ENCODE measurements around the gene SHKBP1.
"Not testable (repeated sequence)": the region's sequence is repeated elsewhere in the genome, so short reads cannot be mapped to it uniquely, and the experiment has no call there.

Gene SHKBP1, protein sequence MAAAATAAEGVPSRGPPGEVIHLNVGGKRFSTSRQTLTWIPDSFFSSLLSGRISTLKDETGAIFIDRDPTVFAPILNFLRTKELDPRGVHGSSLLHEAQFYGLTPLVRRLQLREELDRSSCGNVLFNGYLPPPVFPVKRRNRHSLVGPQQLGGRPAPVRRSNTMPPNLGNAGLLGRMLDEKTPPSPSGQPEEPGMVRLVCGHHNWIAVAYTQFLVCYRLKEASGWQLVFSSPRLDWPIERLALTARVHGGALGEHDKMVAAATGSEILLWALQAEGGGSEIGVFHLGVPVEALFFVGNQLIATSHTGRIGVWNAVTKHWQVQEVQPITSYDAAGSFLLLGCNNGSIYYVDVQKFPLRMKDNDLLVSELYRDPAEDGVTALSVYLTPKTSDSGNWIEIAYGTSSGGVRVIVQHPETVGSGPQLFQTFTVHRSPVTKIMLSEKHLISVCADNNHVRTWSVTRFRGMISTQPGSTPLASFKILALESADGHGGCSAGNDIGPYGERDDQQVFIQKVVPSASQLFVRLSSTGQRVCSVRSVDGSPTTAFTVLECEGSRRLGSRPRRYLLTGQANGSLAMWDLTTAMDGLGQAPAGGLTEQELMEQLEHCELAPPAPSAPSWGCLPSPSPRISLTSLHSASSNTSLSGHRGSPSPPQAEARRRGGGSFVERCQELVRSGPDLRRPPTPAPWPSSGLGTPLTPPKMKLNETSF

DNA sequence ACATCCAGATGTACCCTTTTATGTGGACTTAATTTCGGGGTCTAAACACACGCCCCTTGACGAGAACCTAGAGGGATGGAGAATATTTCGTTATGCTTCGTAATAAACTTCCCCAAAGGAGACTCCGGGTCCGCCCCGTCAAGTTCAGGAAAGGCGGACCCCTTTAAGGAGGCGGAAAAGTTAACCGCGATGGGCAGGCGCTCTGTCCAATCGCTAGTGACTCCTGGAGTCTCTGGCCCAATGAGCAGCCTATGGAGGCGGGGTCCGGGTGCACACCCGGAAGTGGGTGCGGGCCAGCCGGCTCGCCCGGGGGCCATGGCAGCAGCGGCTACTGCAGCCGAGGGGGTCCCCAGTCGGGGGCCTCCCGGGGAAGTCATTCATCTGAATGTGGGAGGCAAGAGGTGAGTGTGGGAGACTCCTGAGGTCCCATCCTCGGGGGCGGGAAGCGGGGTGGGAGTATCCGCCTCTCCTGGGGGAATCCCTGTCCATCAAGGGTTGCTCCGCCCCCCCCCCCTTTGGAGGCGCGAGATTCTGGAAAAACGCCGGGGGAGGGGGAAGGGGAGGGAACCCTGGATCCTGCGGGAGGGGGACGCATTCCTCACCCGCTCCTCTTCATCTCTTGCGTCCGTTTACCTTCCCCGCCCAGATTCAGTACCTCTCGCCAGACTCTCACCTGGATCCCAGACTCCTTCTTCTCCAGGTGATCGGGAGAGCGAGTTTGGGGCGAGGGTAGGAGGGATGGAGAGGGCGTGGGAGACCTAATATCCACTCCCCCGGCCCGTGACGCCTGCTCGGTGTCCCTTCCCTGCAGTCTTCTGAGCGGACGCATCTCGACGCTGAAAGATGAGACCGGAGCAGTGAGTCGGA is at the start of gene SHKBP1:
TSS of gene SHKBP1 (plus strand) at position 289 of the 867 bp plus-strand sequence. CDS start at position 316, 27 bp downstream.
- DNase-seq (ENCODE audit: low read depth in 2 of 2), result peak; percentile 86 to 88

DNA sequence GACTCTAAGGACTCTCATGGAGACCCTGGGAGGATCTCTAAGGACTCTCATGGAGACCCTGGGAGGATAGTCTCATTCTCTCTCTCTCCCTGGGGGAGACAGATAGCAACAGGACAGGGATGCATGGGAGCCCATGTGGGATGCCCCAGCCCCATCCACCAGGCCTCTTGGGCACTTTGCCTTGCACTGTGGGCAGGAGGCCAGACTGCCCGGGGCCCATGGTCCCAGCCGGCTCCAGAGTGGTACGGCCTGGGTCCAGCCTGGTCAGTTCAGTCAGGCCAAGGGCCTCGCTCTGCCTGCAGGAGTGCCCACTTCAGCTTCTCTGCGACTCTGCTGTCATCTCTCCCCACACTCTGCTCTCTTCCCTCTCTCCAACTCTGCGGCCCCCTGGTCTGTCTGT is 48.6 kb upstream of the SHKBP1 start:
- no peak for DNase-seq (ENCODE audit: low read depth in 2 of 2)

DNA sequence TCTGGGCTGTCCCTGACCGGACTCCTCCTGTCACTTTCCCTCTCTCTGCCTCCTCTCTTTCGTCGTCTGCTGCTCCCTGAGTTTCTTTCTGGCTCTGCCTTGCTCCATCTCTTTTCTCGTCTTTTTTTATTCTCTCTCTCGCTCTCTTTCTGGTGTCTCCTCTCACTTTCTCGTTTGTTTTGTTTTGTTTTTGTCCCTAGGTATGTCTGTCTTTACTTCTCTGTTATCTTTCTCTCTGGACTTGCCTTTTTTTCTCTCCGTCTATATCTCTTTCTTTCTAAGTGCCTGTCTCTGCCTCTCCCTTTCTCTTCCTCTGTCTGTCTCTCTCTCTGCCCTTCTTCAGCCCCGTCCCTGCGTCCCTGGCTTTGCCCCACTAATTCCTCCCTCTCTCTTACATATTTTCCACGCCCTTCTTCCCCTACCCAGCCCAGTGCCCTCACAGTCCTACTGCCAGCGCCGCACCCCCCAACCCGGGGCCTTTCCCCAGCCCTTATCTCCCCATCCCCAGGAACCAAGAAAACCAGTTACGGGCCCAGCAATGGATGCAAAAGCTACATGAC is 48.1 kb upstream of the SHKBP1 start:
- no peak for DNase-seq (ENCODE audit: low read depth in 2 of 2)

DNA sequence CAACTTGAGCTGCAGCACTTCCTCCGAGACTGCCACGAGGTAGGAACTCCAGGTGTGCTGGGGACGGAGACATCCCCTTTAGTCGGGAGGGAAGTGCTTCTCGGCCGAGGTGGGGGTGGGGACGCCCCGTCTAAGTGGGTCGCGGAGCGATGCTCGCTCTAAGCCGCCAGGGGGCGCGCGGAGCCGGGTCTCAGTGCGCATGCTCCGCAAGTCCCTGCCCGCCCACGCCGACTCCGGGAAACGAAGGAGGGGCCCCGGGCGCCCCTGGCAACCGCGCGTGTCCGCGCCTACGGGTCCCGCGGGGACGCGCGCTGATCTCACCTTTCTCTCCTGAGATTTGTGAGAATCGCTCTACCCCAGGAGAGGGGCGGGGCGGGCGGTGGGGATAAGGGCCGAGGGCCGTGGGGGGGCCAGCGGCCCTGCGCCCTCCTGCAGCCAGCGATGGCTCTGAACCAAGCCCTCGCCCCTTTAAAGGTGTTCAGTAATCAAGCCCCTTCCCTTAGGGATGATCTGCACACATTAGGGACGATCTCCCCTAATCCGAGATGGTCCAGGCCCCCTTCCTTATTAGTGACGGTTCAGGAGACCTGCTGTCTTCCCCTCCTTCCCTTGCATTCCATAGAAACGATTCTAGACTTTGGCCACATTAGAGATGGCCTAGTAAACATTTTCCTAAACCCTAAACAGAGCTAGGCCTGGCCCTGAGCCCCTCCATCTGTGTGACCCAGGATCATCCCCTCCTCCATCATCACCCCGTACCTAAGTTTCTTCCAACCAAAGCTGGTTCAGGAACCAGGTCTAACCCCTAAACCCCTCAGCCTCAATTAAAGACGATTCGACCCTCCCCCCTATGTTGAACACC is 47.3 kb upstream of the SHKBP1 start:
- peak; percentile 81 to 85 for DNase-seq (ENCODE audit: low read depth in 2 of 2)

DNA sequence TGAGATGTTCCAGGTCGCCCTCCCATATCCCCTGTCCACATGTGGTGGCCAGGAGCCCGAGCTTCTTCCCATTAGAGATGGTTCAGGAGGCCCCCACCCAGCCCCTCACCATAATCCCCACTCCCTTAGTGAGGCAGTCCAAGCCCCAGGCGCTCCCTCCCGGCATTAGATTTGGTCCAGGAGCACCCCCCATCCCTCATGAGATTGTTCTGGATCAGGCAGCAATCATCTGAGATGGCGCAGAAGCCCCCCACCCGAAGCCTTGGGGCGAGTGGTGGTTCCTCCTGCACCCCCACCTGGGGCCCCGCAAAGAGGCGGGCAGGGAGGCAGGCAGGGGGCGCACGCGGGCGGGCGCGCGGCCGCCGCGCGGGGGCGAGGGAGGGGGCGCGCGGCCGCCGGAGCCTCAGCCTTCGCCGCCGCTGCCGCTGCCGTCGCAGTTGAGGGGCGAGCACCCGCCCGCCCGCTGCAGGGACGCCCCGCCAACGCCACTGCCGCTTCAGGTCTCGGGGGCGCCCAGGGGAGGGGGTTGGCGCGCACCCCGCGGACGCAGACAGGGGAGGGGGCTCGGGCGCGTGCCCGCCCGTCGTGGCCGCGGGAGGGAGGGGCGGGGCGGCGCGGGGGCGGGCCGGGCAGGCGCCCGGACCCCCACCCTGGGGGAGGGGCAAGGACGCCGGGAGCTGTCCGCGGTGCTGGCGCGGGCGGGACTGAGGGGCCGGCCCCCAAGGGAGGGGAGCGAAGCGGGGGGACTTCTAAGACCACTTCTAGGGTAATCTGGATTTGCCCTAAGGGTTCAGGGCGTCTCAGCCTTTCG is 46.4 kb upstream of the SHKBP1 start:
- no peak for DNase-seq (ENCODE audit: low read depth in 2 of 2)

DNA sequence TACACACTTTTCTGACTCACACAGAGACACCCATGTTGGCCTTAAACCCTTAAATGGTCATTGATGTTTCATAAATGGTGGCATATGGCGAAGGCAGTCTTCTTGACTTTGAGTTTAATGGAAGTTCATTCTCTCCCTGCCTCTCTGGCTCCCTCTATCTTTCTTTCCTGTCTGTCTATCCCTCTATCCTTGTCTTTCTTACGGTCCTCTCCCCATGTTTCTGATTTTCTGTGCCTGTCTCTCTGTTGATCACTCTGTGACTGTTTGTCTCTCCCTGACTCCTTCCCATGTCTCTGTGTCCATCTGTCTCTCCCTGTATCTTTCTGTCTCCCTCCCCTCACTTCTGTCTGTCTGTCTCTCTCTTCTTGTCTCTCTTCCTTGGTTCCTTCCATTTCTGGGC is 43.2 kb upstream of the SHKBP1 start:
- DNase-seq (ENCODE audit: low read depth in 2 of 2), result no peak

DNA sequence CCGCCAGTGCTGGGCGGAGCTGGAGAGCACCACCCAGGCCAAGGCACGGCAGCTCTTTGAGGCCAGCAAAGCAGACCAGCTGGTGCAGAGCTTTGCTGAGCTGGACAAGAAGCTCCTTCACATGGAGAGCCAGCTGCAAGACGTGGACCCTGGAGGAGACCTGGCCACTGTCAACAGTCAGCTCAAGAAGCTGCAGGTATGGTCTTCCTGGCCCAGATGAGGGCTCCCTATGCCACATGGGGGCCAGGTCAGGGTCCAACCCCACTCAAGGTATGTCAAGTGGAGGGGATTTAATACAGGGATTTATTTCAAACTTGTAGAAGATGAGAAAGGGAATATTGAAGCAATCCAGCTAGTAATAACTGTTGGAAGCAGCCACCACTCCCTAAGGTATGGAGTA is 42.5 kb upstream of the SHKBP1 start:
- no peak for DNase-seq (ENCODE audit: low read depth in 2 of 2)

DNA sequence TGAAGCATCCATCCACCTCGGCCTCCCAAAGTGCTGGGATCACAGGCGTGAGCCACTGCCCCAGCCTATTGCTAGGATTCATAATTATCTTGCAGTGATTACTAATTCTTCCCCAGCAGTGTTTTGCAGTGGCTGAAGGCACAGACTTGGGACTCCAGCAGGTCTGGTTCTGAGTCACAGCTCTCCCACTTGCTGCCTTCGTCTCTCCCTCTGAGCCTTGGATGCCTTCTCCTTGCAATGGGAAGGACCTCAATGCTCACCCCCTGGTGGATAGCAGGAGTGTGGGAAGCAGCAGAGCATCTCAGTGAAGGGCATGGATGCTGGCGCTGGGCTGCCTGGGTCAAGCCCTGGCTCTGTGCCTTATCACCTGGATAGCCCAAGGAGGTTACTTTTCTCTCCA is 37.6 kb upstream of the SHKBP1 start:
- no peak for DNase-seq (ENCODE audit: low read depth in 2 of 2)

DNA sequence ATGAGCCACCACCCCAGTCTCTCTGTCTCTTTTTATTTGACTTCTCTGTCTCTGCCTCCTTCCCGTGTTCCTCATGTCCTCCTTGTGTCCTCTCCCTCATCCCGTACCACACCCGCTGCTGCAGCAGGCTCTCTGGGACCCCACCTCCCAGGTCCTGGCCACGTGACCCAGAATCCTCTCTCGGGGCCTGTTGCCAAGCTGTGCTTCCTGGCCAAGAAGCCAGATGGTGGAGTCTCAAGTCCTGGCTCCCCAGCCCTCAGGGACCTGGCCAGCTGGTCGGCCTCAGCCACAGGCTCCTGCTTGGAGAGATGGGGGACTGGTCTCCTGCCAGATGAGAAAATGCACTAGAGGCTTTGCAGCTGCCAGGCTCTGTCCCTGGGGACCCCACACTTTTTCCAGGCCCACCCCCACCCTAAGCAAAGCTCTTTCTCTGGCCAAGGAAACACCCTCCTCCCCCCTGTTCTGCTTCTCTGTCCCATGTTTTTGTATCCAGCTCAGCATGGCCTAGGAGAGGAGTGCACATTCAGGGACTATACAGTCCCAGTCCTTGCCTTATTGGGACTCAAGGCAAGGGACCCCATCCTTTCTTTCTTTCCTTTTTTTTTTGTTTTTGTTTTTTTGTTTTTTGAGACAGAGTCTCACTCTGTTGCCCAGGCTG is 34.3 kb upstream of the SHKBP1 start:
- DNase-seq (ENCODE audit: low read depth in 2 of 2), result no peak

DNA sequence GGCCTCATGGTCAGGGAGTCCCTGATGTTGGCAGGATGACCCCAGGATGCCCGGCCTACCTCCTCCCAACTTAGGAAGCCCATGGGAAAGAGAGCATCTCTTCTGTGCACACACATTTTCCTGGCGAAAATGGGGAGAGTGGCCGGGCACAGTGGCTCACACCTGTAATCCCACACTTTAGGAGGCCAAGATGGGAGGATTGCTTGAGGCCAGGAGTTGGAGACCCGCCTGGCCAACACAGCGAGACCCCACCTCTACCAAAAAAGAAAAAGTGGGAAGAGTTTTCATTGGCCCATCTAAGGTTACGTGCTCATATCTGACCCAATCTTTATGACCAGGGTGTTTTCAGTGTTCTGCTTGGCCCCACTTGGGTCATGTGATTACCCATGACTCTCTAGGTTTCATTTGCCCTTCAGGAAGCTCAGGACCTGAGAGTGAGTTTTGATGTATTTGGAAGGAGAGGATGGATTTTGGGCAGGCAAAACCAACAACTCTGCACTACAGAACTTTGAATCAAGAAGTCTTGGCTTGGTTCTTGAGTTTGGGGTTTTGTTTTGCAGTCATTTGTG is 33.6 kb upstream of the SHKBP1 start:
- no peak for DNase-seq (ENCODE audit: low read depth in 2 of 2)

DNA sequence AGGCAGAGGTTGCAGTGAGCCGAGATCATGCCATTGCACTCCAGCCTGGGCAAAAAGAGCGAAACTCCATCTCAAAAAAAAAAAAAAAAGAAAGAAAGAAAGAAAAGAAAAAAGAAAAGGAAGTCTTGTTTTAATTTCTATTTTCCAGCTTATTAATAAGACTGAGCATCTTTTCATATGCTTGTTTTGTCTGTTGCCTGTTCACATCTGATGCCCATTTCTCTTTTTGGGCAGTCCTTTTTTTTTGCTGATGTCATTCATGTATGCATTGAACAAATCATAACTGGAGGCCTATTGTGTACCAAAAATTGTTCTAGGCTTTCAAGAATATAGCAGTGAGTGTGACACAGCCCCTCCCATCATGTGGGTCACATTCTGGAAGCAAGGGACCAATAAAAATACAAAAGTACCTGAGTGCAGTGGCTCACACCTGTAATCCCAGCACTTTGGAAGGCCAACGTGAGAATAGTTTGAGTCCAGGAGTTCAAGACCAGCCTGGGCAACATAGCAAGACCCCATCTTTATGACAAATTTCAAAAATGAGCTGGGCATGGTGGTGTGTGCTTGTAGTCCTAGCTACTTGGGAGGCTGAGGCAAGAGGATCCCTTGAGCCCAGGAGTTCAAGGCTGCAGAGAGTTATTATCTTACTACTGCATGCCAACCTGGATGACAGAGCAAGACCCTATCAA is 30.4 kb upstream of the SHKBP1 start:
- not testable (repeated sequence) for DNase-seq (ENCODE audit: low read depth in 2 of 2)

DNA sequence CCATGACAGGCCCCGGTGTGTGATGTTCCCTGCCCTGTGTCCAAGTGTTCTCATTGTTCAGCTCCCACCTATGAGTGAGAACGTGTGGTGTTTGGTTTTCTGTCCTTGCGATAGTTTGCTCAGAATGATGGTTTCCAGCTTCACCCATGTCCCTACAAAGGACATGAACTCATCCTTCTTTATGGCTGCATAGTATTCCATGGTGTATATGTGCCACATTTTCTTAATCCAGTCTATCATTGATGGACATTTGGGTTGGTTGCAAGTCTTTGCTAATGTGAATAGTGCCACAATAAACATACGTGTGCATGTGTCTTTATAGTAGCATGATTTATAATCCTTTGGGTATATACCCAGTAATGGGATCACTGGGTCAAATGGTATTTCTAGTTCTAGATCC is 29.5 kb upstream of the SHKBP1 start:
- not testable (repeated sequence) for DNase-seq (ENCODE audit: low read depth in 2 of 2)

DNA sequence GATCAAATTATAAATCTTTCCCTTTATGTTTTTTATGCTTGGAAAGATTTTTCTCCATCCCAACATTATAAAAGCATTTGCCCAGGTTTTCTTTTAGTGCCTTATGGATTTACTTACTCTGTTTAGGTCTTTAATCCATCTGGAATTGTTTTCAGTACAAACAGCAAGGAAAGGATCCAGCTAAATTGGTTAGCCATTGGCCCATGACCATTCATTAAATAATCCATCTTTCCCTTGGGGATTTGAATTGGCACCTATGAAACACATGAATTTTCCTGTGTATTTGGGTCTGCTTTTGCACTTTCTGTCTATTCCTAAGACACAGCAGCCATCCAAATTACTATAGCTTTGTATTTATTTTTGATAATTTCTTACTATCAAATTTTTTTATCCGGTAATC is 28.8 kb upstream of the SHKBP1 start:
- no peak for DNase-seq (ENCODE audit: low read depth in 2 of 2)

DNA sequence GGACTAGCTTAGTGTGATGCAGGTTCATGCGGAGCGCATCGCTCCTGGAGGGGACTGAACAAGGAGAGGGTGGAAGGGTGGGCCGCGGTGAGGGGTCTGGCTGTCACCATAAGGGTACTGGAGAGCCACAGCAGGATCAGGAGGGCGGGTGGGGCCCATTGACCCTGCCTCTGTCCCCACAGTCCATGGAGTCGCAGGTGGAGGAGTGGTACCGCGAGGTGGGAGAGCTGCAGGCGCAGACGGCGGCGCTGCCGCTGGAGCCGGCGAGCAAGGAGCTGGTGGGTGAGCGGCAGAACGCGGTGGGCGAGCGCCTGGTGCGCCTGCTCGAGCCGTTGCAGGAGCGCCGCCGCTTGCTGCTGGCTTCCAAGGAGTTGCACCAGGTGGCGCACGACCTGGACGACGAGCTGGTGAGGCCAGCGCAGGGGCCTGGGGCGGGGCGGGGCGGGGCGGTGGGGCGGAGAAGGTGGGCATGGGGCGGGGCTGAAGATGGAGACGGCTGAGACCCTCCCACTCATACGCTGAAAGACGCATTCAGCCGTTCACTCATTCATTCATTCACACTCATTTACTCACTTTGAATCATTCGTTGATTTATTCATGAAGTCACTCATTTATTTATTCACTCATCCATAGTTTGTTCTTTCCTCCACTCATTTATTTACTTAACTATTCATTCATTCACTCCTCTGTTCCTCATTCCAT is 27.5 kb upstream of the SHKBP1 start:
- DNase-seq (ENCODE audit: low read depth in 2 of 2), result peak; percentile 61 to 70

DNA sequence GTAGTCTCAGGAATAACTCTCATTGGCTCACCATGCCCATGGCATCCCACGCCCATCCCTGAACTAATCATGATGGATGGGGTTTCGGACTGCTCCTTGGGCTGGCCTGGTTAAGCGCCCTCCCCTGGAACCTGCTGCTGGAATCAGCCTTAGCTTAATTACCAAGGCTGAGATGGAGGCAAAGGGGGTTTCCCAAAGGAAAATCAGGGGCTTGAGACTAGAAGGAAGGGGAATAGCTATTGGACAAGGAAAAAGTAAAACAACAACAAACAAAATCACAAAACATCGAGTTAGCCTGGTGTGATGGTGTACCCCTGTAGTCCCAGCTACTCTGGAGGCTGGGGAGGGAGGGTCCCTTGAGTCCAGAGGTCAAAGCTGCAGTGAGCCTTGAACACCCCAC is 25.7 kb upstream of the SHKBP1 start:
- DNase-seq (ENCODE audit: low read depth in 2 of 2), result no peak

DNA sequence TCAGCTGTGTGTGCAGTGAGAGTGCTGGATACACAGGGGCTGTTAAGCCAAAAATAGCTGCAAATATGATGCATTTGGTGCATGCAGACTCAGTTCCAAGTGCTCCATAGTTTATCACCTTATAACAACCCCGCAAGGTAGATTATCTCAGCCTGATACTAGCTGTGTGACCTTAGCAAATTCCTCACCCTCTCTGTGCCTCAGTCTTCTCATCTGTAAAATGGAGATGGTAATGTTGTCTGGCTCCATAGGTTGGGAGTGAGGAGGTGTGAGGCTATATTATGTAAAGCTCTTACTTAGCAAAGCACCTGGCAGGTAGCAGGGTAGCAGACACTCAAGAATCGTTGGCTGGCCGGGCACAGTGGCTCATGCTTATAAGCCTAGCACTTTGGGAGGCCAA is 23.8 kb upstream of the SHKBP1 start:
- no peak for DNase-seq (ENCODE audit: low read depth in 2 of 2)

DNA sequence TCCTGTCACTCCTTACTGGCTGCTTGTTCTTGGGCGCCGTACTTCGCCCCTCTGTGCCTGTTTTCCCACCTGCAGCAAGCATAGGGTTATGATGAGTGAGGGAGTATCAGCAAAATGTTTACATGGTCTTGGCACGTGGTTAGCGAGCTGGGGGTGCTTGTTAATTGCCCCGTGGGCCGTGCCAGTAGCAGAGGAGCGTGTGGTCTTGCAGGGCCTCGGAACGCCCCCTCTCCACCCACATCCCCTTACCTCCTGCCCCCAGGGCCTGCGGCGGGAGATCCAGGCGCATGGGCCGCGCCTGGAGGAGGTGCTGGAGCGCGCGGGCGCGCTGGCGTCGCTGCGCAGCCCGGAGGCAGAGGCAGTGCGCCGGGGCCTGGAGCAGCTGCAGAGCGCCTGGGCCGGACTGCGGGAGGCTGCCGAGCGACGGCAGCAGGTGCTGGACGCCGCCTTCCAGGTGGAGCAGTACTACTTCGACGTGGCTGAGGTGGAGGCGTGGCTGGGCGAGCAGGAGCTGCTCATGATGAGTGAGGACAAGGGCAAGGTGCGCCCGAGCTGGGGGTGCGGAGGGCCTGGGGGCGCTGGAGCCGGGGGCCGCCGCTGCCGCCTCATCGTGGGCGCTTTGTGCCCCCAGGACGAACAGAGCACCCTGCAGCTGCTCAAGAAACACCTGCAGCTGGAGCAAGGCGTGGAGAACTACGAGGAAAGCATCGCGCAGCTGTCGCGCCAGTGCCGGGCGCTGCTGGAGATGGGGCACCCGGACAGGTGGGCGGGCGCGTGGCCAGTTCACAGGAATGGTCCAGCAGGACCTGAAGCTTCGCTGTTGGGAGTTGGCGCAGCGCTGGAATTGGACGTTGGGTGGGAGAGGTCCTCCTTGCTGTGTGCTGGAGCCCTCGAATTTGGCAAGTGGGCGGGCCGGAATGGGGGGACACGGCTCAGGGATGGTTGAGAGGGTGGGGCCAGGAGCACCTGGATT is 22.5 kb upstream of the SHKBP1 start:
- DNase-seq (ENCODE audit: low read depth in 2 of 2), result no peak

Data from stimulated activated CD8-positive, alpha-beta memory T cell treated with anti-CD3 and anti-CD28 coated beads, Interleukin-2, amount 100 ng/mL, for 48 hours (primary cell).